GM12878 (cell line): ENCODE measurements around the gene ZNF581. TPM values are rescaled to one million over a fixed set of nuclear protein-coding genes. Genes with fewer than 3 reads are reported as not detected.

Experiments used
- ATAC-seq: fragments of 200-7000 bp; cut with Tn5 transposase; 3 replicates; pipeline ENCODE4 v1.9.1; 2020; ENCODE audit warnings: mild to moderate bottlenecking, moderate library complexity
- BruUV-seq: library from RNA; stranded (reverse); fragments of 400-500 nt; replicated peaks from 2 replicates; lab custom pipeline; 2021; lab: Mats Ljungman, UMichigan
- CTCF ChIA-PET: fragments of 300-600 bp; sonication (Branson Sonifier 250); formaldehyde crosslinking; extraction: SDS; loops from one replicate; lab custom pipeline; 2021; ENCODE audit warnings: inconsistent platforms; lab: Yijun Ruan, JAX
- POLR2A ChIA-PET: fragments of 350-600 bp; formaldehyde crosslinking; extraction: SDS; loops from one replicate; lab custom pipeline; 2021; ENCODE audit warnings: inconsistent platforms; lab: Charles Lee
- RAD21 ChIA-PET: fragments of 300-600 bp; sonication (Branson Sonifier 250); formaldehyde crosslinking; loops from one replicate; lab custom pipeline; 2023; ENCODE audit warnings: antibody characterized with exemption; ENCODE audit not compliant: unreplicated experiment; lab: Charles Lee
- SMC1A ChIA-PET: fragments of 300-600 bp; sonication (Branson Sonifier 250); formaldehyde crosslinking; loops from one replicate; lab custom pipeline; 2023; ENCODE audit not compliant: unreplicated experiment, uncharacterized antibody; lab: Charles Lee
- DNase-seq: peaks from one replicate; pipeline ENCODE4 v3.0.0-alpha.2; 2011; ENCODE audit warnings: low read depth, low spot score
- FAIRE-seq: peaks from 3 replicates; lab custom pipeline; 2011; peaks lifted over from hg19 to GRCh38; lab: Jason Lieb, UNC
- H2AFZ ChIP-seq: 2 replicates; pipeline ENCODE4 v1.6.0; 2011; ENCODE audit warnings: low read depth, low read length, control low read depth; ENCODE audit not compliant: control insufficient read depth
- H3K27ac ChIP-seq: 2 replicates; pipeline ENCODE4 v1.5.1; 2011; ENCODE audit warnings: control low read depth; ENCODE audit not compliant: control insufficient read depth, insufficient read depth
- H3K27me3 ChIP-seq, 2 experiments: replicated peaks in 1 of 2; 2 replicates each; pipeline versions ENCODE4 v1.6.0 to v1.6.1; 2011; ENCODE audit warnings: low read length in 1 of 2; ENCODE audit not compliant: control insufficient read depth in 2 of 2, insufficient read depth in 2 of 2
- H3K36me3 ChIP-seq, 2 experiments: 2 replicates each; pipeline ENCODE4 v1.5.1; 2011; ENCODE audit warnings: low read length in 1 of 2; ENCODE audit not compliant: control insufficient read depth in 2 of 2, insufficient read depth in 2 of 2
- H3K4me1 ChIP-seq: 2 replicates; pipeline ENCODE4 v1.6.1; 2011; ENCODE audit warnings: mild to moderate bottlenecking, low read length, moderate library complexity, mixed read lengths; ENCODE audit not compliant: control insufficient read depth, insufficient read depth
- H3K4me2 ChIP-seq: 2 replicates; pipeline ENCODE4 v1.6.0; 2011; ENCODE audit warnings: control low read depth; ENCODE audit not compliant: control insufficient read depth, insufficient read depth
- H3K4me3 ChIP-seq: fragments of 200-600 bp; sonication (generic); 2 replicates; pipeline ENCODE4 v1.5.1; 2016
- H3K79me2 ChIP-seq: 2 replicates; pipeline ENCODE4 v1.6.0; 2011; ENCODE audit warnings: low read length; ENCODE audit not compliant: control insufficient read depth, insufficient read depth
- H3K9ac ChIP-seq: 2 replicates; pipeline ENCODE4 v1.8.0; 2011; ENCODE audit warnings: low read length, control low read depth, mixed read lengths; ENCODE audit not compliant: control insufficient read depth, insufficient read depth
- H3K9me3 ChIP-seq: replicated peaks from 3 replicates; pipeline ENCODE4 v1.5.1; 2011; ENCODE audit warnings: mild to moderate bottlenecking, low read length; ENCODE audit not compliant: control insufficient read depth, insufficient read depth
- H4K20me1 ChIP-seq: 2 replicates; pipeline ENCODE4 v1.6.0; 2011; ENCODE audit not compliant: control insufficient read depth, insufficient read depth
- POLR2A ChIP-seq: IDR thresholded peaks from 2 replicates; pipeline ENCODE4 v1.6.1; 2011; ENCODE audit warnings: low read depth, mild to moderate bottlenecking, low read length
- RELA ChIP-seq: fragments of 450-650 bp; IDR thresholded peaks from 2 replicates; pipeline ENCODE4 v1.8.0; 2014; ENCODE audit warnings: borderline replicate concordance; ENCODE audit not compliant: partially characterized antibody
- SPI1 ChIP-seq: IDR thresholded peaks from 2 replicates; pipeline ENCODE4 v1.6.1; 2011; ENCODE audit warnings: low read depth, mild to moderate bottlenecking, low read length, moderate library complexity, borderline replicate concordance; ENCODE audit not compliant: insufficient read depth
- TARDBP ChIP-seq: IDR thresholded peaks from 2 replicates; pipeline ENCODE4 v1.6.1; 2016; ENCODE audit warnings: borderline replicate concordance
- WGBS: methylation state at CpG from one replicate; pipeline ENCODE4 v1.1.6; 2016; ENCODE audit warnings: low lambda C conversion rate; ENCODE audit not compliant: insufficient replicate concordance, insufficient coverage; ENCODE audit errors: missing lambda C conversion rate; 5-methylcytosine and 5-hydroxymethylcytosine counted together
- in situ Hi-C: fragments of 300-500 bp; cut with MboI; formaldehyde crosslinking; loops from 9 replicates; pipeline ENCODE4 v1.14.3; 2018; ENCODE audit warnings: mixed read lengths
- intact Hi-C: fragments of 100-400 bp; cut with micrococcal nuclease; formaldehyde crosslinking; loops from one replicate; pipeline ENCODE4 v1.14.2; 2022; ENCODE audit not compliant: unreplicated experiment
- polyA plus RNA-seq, 11 experiments: library from polyadenylated mRNA; depleted of rRNA in 4 of 11; unstranded in 6 of 11; stranded (reverse) in 5 of 11; fragments of >200 nt; fragmentation: Nextera tagmentation in 4 of 11; fragmentation: Illumina TruSeq in 1 of 11; extraction: Ambion mirVana in 4 of 11; extraction: Trizol in 1 of 11; gene quantifications; 1 replicate in 1 of 11; 2 replicates in 10 of 11; pipeline versions ENCODE4 v1.2.1 to v1.2.3, GENCODE V29; 2011 to 2016; ENCODE audit warnings: inconsistent platforms in 2 of 11, missing spikeins in 2 of 11, low read depth in 1 of 11
- total RNA-seq, 4 experiments: library from RNA; depleted of rRNA in 3 of 4; stranded (reverse); fragments of >200 nt in 3 of 4; fragmentation: Illumina TruSeq in 1 of 4; extraction: Trizol in 1 of 4; gene quantifications; 2 replicates each; pipeline versions ENCODE4 v1.2.1 to v1.2.3, GENCODE V29; 2013 to 2021

The ZNF581 gene
- total and polyA plus RNA-seq, 10 of the 15 experiments (the other 5 are each of a cell fraction or from before 2014, with no cell fraction given), result 4.7 to 45.4 (median 22.2) TPM

- 55% methylated on average over 16 of the region's 17 CpGs for WGBS
- peak overlapping the region; percentile 99 for H3K4me3 ChIP-seq
- FAIRE-seq, result no peak
- in situ Hi-C loops, result loop anchor here (5.0 to 25.0 kb wide), 3 partner anchors 663 to 1512 kb away; partner anchors contain the start of genes CNOT3, LENG9 and ZSCAN5A
- CTCF ChIA-PET, result interaction anchor here (0.6 to 4.8 kb wide), 10 partner anchors 12 to 265 kb away, joined by 3 to 52 read pairs (median 6); partner anchors contain the start of gene ZNF865
- SMC1A ChIA-PET, result interaction anchor here (1.1 kb wide), 1 partner anchor 10 kb away, joined by 3 read pairs; no protein-coding TSS in a partner anchor
- H3K4me1 ChIP-seq, result peaks cover 22% of the 10 kb centered on the region
- no peak for DNase-seq
- H3K79me2 ChIP-seq, result peaks cover 37% of the 10 kb centered on the region
- BruUV-seq, result no TSS peak
- TF ChIP-seq TARDBP, result no peak
- TF ChIP-seq RELA, result no peak
- 0 out of 2 replicates have a peak, but pooled peaks have one; percentile 24 for TF ChIP-seq POLR2A
- TF ChIP-seq SPI1, result 0 out of 2 replicates have a peak, but pooled peaks have one; percentile 1
- no peaks in the 10 kb centered on the region for H3K27me3 ChIP-seq
- POLR2A ChIA-PET, result interaction anchor here (0.6 to 3.1 kb wide), 7 partner anchors 7 to 49 kb away, joined by 3 to 28 read pairs (median 3); partner anchors contain the start of genes ZNF524 and ZNF784
- H3K36me3 ChIP-seq, result peaks cover 1 to 2% of the 10 kb centered on the region in 2 experiments; a peak in 2 of 4 replicates
- no peak overlapping the region; the same call in 1 of the 2 replicates for H2AFZ ChIP-seq
- peak overlapping the region; percentile 91 for H3K9ac ChIP-seq
- no peaks in the 10 kb centered on the region for H4K20me1 ChIP-seq
- peak overlapping the region; percentile 95 for H3K4me2 ChIP-seq
- intact Hi-C loops, result no loop called here
- peak overlapping the region; percentile 90 for H3K27ac ChIP-seq
- RAD21 ChIA-PET, result interaction anchor here (1.0 to 4.4 kb wide), 2 partner anchors 12 to 17 kb away, joined by 3 to 36 read pairs; no protein-coding TSS in a partner anchor
- H3K9me3 ChIP-seq, result no peaks in the 10 kb centered on the region
- no peak for ATAC-seq
Observed at GRCh38 chr19:55649268-55650125, 6.0 kb downstream of the ZNF581 start.
